AG09319 (cell line): ENCODE results near the gene CAPZB.

Experiments
- DNase-seq: peaks from one replicate; pipeline ENCODE4 v3.0.0-alpha.2; 2010; ENCODE audit warnings: low read depth; ENCODE audit errors: extremely low read depth
- TF ChIP-seq, protein P1 (sequence below): IDR thresholded peaks from 2 replicates; pipeline ENCODE4 v1.5.1; 2011; ENCODE audit warnings: low read depth, mild to moderate bottlenecking, inconsistent platforms, low read length, moderate library complexity

The CAPZB gene

DNA sequence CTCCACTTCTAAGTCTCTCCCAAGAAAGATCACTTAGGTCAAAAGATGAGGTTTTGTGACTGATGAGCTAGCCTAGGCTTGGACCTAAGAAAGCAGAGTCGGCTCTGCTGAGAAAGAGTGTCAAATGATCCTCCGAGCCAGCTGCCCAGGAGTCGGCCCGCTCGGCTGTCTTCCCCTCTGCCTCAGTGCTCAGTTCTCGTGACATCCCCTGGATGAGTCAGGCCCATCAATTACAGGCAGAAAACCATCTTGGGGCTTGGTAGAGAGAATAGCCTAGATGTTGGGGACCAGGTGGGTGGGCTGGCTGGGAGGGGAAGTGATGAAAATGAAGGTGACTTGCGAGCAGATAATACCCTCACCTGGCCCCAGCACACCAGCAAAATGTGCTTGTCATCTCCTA, 112.7 kb downstream of the CAPZB start:
- TF ChIP-seq, protein P1, sequence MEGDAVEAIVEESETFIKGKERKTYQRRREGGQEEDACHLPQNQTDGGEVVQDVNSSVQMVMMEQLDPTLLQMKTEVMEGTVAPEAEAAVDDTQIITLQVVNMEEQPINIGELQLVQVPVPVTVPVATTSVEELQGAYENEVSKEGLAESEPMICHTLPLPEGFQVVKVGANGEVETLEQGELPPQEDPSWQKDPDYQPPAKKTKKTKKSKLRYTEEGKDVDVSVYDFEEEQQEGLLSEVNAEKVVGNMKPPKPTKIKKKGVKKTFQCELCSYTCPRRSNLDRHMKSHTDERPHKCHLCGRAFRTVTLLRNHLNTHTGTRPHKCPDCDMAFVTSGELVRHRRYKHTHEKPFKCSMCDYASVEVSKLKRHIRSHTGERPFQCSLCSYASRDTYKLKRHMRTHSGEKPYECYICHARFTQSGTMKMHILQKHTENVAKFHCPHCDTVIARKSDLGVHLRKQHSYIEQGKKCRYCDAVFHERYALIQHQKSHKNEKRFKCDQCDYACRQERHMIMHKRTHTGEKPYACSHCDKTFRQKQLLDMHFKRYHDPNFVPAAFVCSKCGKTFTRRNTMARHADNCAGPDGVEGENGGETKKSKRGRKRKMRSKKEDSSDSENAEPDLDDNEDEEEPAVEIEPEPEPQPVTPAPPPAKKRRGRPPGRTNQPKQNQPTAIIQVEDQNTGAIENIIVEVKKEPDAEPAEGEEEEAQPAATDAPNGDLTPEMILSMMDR: no peak
- no peak for DNase-seq

DNA sequence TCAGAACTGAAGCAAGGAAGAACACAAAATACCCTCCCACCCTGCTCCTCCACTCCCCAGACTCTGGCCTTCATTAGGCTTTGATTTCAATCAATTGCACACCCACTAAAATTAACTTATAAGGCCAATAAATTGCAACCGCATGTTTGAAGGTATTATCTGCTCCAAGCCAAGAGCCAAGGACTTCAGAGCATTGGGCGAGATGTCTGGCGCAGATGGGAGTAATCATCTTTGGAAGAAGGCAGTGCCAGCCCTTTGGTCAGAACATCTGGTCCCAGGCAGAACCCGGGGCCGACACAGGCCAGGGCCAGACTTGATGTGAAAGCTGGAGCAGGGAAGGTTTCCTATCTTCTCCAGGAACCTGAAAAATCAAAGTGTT, 113.2 kb downstream of the CAPZB start:
- TF ChIP-seq, protein P1: no peak
- peak; percentile 41 for DNase-seq

DNA sequence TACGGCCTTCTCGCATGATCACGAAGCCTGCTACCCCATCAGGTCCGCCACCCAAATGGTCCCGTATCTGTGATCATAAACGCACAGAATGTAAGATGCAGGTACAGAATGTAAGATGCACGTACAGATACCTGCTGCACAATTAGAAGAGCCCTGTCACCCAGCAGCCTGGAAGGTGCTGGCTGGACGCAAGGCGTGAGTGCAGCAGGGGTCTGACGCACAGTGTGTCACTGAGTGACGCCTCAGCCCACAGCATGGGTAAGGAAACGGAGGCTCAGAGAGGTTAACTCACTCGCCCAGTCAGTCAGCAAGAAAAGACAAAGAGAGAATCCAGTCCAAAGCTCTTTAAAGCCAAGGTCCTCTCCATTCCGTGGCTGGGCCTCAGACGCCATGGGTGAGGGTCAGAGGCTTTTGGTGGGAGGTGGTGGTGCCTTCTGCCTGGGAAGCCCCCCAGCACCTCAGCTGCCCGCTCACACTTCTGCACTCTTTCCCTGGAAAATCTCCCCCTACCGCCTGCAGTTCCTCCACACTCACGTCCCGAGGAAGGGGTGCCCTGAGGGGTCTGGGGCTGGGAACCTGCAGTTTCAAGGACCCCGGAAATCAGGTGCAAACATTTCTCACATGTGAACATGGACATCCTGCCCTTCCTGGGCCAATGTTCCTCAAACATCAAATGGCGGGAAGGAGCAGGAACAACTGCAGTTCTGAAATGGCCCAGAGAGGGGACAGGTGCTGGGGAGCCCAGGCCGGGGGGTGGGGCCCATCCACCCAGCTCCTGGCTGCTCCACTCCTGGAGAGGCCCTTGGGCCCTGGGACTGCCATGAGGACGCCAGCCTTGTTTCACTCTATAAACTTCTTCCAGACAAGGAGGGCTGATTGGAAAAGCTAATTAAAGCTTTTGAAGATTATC, 113.9 kb downstream of the CAPZB start:
- TF ChIP-seq, protein P1: no peak
- no peak for DNase-seq

DNA sequence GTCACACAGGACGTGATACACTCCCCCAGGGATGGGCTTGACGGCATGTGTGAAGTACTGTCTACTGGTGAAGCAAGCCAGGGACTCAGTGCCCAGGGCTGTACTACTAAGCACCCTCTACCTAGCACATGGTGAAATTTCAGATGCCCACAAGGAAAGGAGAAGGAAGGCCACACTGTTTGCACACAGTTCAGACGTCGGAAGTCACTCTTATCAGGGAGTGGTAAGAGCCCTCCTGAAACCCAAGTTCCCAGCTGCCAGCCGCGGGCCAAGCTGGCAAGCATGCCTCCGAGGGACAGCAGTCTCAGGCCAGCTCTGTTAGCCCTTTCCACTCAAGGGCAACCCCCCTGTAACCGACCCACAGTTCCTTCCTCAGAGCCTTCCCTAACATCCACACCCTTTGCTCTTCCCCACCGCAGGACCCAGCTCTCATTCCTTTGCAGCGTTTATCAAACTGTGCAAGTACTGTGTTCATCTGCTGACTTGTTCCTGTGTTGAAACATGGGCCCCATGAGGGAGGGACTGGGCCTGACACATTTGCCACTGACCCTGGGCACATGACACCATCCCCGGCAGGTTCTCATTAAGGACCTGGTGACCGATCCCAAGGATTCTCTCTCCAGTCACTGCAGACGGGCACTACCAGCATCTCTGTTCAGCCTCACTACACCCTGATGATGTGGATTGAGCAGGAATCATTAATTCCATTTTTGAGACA, 114.7 kb downstream of the CAPZB start:
- TF ChIP-seq, protein P1: no peak
- no peak for DNase-seq

DNA sequence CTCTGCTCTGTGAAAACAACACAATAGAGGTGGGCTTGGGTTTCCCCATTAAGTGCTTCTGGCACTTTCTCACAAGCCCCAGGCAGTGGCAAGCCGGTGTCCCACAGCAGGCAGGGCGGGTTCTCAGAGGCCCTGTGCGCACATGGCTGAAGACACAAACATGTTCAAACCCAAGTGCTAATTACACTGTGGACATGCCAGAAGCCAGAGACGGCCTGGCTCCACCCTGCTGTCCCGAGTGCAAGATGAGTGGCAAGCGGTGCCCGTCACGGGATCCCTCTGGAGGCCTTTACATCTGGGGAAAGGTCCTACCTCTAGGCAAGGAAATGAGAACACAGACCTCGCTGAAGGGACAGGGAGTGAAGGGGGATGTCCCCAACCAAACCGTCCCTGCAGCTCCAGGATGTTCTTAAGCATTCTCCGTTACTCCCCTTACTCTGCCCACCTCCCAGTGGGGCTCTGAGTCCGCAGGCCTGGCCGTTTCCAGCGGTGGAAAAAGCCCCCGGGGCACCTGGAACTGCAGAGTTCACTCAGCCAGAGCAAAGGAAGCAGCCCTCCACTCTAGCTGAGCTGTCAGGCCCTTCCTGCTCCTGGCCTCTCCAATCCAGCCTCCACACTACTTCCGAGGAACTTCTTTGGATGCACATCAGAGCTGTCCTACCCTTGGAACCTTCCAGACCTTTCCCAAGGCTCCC, 115.8 kb downstream of the CAPZB start:
- DNase-seq: no peak
- TF ChIP-seq, protein P1: no peak

DNA sequence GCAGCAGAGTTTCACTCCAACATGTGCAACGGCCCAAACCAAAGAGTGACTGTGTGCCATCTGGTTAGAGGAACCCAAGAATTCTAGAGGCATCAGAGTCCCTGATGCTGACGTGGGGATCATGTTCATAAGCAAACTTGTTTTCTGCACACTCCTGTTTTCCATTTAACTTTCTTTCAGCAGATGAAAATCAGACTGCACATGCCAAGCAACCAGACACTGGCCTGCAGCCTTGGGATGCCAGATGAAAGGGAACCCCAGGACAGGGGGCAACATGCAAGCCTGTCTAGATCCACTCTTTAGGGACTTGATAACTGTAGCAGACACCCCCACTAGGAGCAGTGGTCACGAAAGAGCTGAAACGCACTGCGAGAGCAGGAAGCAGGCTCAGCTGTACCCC, 116.4 kb downstream of the CAPZB start:
- DNase-seq: no peak
- TF ChIP-seq, protein P1: no peak
